Testis (tissue), 2 donors: Measurements from ENCODE around the gene CREB3L2.

Experiments
- CTCF ChIP-seq, 3 experiments: fragments of 450-650 bp in 2 of 3; fragments of 200-600 bp in 1 of 3; sonication (generic) in 1 of 3; IDR thresholded peaks; one replicate each; pipeline ENCODE4 v1.5.1; 2016 to 2019; ENCODE audit warnings: antibody characterized with exemption in 3 of 3, mild to moderate bottlenecking in 2 of 3, moderate library complexity in 1 of 3
- POLR2A ChIP-seq: fragments of 450-650 bp; IDR thresholded peaks from one replicate; pipeline ENCODE4 v1.6.1; 2017; ENCODE audit warnings: antibody characterized with exemption, mild to moderate bottlenecking, moderate library complexity

GRCh38 chr7:138049505-138050116 is 47.7 kb upstream of the CREB3L2 start:
- TF ChIP-seq POLR2A (no peak), CTCF (IDR thresholded peaks at IDR 0.05) (no peak)
